HepG2 (cell line): Measurements from ENCODE around the gene CD248. TPM values are rescaled to one million over a fixed set of nuclear protein-coding genes. Genes with fewer than 3 reads are reported as not detected.

Experiments
- ARID4A ChIP-seq: sonication (generic); formaldehyde crosslinking; IDR thresholded peaks from 2 replicates; pipeline ENCODE4 v1.5.0; 2020; ENCODE audit warnings: mild to moderate bottlenecking, missing genetic modification reagents, borderline replicate concordance
- EP300 ChIP-seq, 3 experiments: sonication (generic) in 1 of 3; formaldehyde crosslinking in 1 of 3; IDR thresholded peaks; 2 replicates each; pipeline versions ENCODE4 v1.5.1 to v1.6.1; 2011 to 2020; ENCODE audit warnings: low read depth in 2 of 3, low read length in 2 of 3, borderline replicate concordance in 1 of 3, improper control_type of control experiment in 1 of 3, mild to moderate bottlenecking in 1 of 3, missing genetic modification reagents in 1 of 3, moderate library complexity in 1 of 3
- ETV6 ChIP-seq: sonication (generic); formaldehyde crosslinking; conservative IDR thresholded peaks from 2 replicates; pipeline ENCODE4 v1.4.0; 2020; ENCODE audit warnings: missing genetic modification reagents
- FOXO4 ChIP-seq: sonication (generic); formaldehyde crosslinking; conservative IDR thresholded peaks from 2 replicates; pipeline ENCODE4 v1.8.1; 2023; ENCODE audit warnings: missing genetic modification reagents
- MBNL3 ChIP-seq: fragments of 250-450 bp; sonication (Bioruptor Pico); conservative IDR thresholded peaks from 2 replicates; pipeline ENCODE4 v1.8.0; 2022; ENCODE audit warnings: mild to moderate bottlenecking, inconsistent platforms
- NFAT5 ChIP-seq: sonication (generic); formaldehyde crosslinking; IDR thresholded peaks from 2 replicates; pipeline ENCODE4 v1.4.0; 2020; ENCODE audit warnings: missing genetic modification reagents
- NFE2L1 ChIP-seq: sonication (generic); formaldehyde crosslinking; IDR thresholded peaks from 2 replicates; pipeline ENCODE4 v1.4.0; 2020; ENCODE audit warnings: missing genetic modification reagents, mild to moderate bottlenecking, borderline replicate concordance
- NR2F1 ChIP-seq, 2 experiments: fragments of 450-650 bp in 1 of 2; formaldehyde crosslinking in 1 of 2; IDR thresholded peaks; 2 replicates each; pipeline versions ENCODE4 v1.5.0 to v1.6.1; 2016 to 2020; ENCODE audit warnings: mild to moderate bottlenecking in 1 of 2, missing compliant biosample characterization in 1 of 2, missing genetic modification reagents in 1 of 2, moderate library complexity in 1 of 2
- PLSCR1 ChIP-seq: sonication (generic); formaldehyde crosslinking; IDR thresholded peaks from 2 replicates; pipeline ENCODE4 v1.5.0; 2020; ENCODE audit warnings: missing genetic modification reagents, mild to moderate bottlenecking, borderline replicate concordance
- RARA ChIP-seq: IDR thresholded peaks from 2 replicates; pipeline ENCODE4 v1.6.1; 2016; ENCODE audit warnings: missing genetic modification reagents, missing compliant biosample characterization
- STAG1 ChIP-seq: sonication (generic); formaldehyde crosslinking; IDR thresholded peaks from 2 replicates; pipeline ENCODE4 v1.4.0; 2020; ENCODE audit warnings: missing genetic modification reagents
- ZBTB38 ChIP-seq: sonication (generic); formaldehyde crosslinking; IDR thresholded peaks from 2 replicates; pipeline ENCODE4 v1.5.1; 2020; ENCODE audit warnings: mild to moderate bottlenecking, missing genetic modification reagents
- ZKSCAN5 ChIP-seq: sonication (generic); formaldehyde crosslinking; IDR thresholded peaks from 2 replicates; pipeline ENCODE4 v1.5.1; 2020; ENCODE audit warnings: mild to moderate bottlenecking, missing genetic modification reagents
- ZNF563 ChIP-seq: sonication (generic); formaldehyde crosslinking; IDR thresholded peaks from 2 replicates; pipeline ENCODE4 v1.8.0; 2022; ENCODE audit warnings: mild to moderate bottlenecking, moderate library complexity, missing genetic modification reagents
- ZNF761 ChIP-seq: sonication (generic); formaldehyde crosslinking; conservative IDR thresholded peaks from 2 replicates; pipeline ENCODE4 v1.4.0; 2020; ENCODE audit warnings: mild to moderate bottlenecking, missing genetic modification reagents
- polyA plus RNA-seq, 8 experiments: library from polyadenylated mRNA; depleted of rRNA in 3 of 8; stranded (reverse) in 7 of 8; unstranded in 1 of 8; fragments of >200 nt; fragmentation: Illumina TruSeq in 4 of 8; extraction: Trizol in 4 of 8; gene quantifications; 2 replicates each; pipeline versions ENCODE4 v1.2.1 to v1.2.3, GENCODE V29; 2011 to 2016; ENCODE audit warnings: low read depth in 4 of 8, missing spikeins in 1 of 8, mixed read lengths in 1 of 8; ENCODE audit not compliant: insufficient read depth in 1 of 8
- total RNA-seq, 5 experiments: library from RNA; depleted of rRNA; stranded (reverse); fragments of >200 nt; fragmentation: Illumina TruSeq; extraction: Trizol; gene quantifications; 2 replicates each; pipeline ENCODE4 v1.2.3, GENCODE V29; 2016; ENCODE audit warnings: low read depth in 1 of 5

Gene CD248
- total and polyA plus RNA-seq, 2 of the 13 experiments (the other 11 are each of a cell fraction or from before 2014, with no cell fraction given): 0.25 to 0.35 TPM

- TF ChIP-seq ARID4A: peak; percentile 97; the same call in 1 of the 2 replicates
- TF ChIP-seq NR2F1 (CRISPR knock-in tag; IDR thresholded peaks at IDR 0.05): peak in 1 of 2 experiments; percentile 78; a peak in 3 of 4 replicates
- no peak for TF ChIP-seq MBNL3 (CRISPR knock-in tag)
- peak; percentile 64; the same call in 1 of the 2 replicates for TF ChIP-seq ZNF563
- TF ChIP-seq NFE2L1 (CRISPR knock-in tag): no peak
- no peak for TF ChIP-seq ZKSCAN5 (CRISPR knock-in tag)
- TF ChIP-seq EP300 (IDR thresholded peaks at IDR 0.05; ENCODE audit: low read depth in 2 of 2, low read length in 2 of 2): peak; percentile 11 to 74; a peak in 2 of 4 replicates
- TF ChIP-seq EP300 (CRISPR knock-in tag; IDR thresholded peaks at IDR 0.05; ENCODE audit: borderline replicate concordance): peak; percentile 65
- no peak; the same call in 1 of the 2 replicates for TF ChIP-seq ZNF761
- TF ChIP-seq ETV6 (CRISPR knock-in tag): no peak
- TF ChIP-seq FOXO4 (CRISPR knock-in tag): no peak
- TF ChIP-seq NFAT5 (CRISPR knock-in tag): no peak
- TF ChIP-seq PLSCR1 (CRISPR knock-in tag): no peak
- TF ChIP-seq RARA (CRISPR knock-in tag): peak; percentile 61
- no peak; the same call in 1 of the 2 replicates for TF ChIP-seq ZBTB38 (CRISPR knock-in tag)
- peak; percentile 89 for TF ChIP-seq STAG1 (CRISPR knock-in tag)
Observed at GRCh38 chr11:66336234-66337102, 19.6 kb upstream of the CD248 start, which contains the start of gene RIN1 (continued).
